VCaP (cell line): ENCODE measurements around the gene IPPK.

Experiments
- H3K27ac ChIP-seq: fragments of 450-650 bp; 2 replicates; pipeline ENCODE4 v1.5.1; 2017
- TF ChIP-seq, protein P1 (sequence below): fragments of 450-650 bp; conservative IDR thresholded peaks from 2 replicates; pipeline ENCODE4 v1.5.1; 2017; ENCODE audit warnings: mild to moderate bottlenecking, moderate library complexity

Gene IPPK

DNA sequence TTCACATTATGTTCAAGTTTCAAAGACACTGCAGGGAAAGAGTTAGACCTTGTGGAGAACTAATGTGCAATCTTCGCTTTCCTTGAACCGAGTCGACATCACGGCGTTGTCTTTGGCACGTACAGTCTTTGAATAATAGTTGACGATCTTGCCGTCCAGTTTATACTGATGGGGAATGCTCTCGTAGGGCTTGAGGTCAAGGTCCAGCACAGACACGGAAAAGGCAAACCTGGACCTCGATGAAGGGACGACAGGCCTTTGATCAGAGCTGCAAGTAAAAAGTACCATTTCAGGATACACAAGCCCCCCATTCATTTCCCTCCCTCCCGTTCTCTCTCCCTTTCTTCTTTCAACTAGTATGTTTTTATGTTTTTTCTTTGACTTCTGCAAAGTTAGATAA lies 54.1 kb downstream of the IPPK start:
- no peak overlapping the region for H3K27ac ChIP-seq
- TF ChIP-seq, protein P1, sequence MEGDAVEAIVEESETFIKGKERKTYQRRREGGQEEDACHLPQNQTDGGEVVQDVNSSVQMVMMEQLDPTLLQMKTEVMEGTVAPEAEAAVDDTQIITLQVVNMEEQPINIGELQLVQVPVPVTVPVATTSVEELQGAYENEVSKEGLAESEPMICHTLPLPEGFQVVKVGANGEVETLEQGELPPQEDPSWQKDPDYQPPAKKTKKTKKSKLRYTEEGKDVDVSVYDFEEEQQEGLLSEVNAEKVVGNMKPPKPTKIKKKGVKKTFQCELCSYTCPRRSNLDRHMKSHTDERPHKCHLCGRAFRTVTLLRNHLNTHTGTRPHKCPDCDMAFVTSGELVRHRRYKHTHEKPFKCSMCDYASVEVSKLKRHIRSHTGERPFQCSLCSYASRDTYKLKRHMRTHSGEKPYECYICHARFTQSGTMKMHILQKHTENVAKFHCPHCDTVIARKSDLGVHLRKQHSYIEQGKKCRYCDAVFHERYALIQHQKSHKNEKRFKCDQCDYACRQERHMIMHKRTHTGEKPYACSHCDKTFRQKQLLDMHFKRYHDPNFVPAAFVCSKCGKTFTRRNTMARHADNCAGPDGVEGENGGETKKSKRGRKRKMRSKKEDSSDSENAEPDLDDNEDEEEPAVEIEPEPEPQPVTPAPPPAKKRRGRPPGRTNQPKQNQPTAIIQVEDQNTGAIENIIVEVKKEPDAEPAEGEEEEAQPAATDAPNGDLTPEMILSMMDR = no peak

DNA sequence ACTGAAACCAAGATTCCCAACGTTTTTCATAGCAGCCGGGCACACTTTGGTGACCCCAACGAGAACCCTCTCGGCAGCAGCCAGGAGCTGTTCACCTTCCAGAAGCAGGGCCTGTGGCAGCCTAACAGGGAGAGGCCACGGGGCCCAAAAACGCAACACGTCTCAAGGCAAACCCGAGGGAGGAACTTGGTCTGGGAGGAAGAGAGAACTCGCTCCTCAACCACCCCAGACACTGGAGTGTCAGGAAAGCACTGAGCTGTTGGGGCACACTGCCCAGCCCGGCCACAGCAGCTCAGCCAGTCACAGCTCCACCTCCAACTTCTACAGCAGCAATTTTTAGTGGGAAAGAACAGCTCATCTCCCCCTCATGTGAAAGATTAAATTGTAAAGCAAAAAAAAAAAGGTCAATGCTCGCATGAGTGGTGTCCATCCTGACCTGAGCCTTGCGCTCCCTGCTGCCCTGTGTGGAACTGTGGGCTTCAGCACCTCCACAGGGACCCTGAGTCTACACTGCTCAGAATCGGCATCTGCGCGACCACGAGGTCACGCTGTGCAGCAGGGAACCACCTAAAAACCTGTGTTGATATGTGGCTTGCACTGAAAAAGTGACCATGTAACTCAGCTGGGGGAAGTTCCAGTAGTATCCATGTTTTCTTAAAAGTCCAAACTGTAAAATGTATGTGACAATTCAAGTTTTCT lies 55.0 kb downstream of the IPPK start:
- TF ChIP-seq, protein P1 = no peak
- H3K27ac ChIP-seq = no peak overlapping the region

DNA sequence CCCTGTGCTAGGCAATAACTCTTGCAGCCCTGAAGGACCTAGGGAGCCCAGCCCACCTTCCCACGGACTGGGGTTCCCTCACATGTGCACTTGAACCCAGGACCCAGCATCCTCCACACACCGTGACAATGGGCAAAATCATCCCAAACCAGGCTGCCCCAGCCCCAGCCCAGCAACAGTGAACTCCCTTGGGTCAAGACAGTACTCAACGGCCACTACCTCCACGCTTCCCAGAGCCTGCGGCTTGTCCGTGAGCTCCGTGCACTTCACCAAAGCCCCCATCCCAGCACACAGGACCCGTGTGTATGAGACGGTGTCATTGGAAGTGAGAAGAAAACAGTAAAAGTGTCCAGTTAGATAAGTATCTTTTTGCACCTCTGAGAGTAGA lies 55.8 kb downstream of the IPPK start:
- H3K27ac ChIP-seq = no peak overlapping the region
- TF ChIP-seq, protein P1 = no peak

DNA sequence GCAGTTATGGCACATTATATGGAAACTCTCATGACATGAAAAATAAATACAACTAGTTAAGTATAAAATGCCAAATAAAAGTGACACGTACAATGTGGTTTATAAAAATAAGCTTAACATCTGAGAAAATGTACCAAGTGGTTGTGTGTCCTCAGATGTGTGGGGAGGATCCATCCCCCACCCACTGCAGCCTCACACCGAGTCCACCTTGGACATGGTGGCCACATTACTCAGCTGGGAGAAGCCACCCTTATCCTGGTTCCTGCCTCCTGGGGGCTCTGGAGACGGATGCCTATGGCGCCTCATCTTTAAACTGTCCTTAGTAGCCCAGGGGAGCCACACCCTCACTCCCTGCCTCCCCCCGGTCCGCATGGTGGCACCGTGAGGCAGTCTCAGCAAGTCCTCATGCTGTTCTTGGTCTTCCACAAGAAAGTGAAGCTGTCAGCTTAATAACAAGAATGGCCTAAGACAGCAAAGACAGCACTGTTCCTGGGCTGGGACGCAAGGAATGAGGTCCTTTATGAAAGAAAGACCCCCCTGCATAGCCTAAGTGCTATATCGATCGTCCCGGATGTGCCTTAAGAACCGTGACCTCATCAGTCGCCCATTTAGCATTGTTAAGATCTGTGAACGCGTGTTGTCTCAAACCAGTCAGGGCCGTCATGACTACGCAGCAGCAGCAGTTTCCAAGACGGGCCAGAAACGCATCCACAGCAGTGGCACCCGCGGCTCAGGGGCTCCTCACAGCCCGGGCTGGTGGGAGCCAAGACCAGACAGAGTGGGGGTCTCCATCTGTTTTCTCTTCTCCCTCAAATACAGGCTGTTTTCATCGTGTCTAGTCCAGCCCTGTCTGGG lies 56.4 kb downstream of the IPPK start:
- TF ChIP-seq, protein P1 = no peak
- H3K27ac ChIP-seq = no peak overlapping the region

DNA sequence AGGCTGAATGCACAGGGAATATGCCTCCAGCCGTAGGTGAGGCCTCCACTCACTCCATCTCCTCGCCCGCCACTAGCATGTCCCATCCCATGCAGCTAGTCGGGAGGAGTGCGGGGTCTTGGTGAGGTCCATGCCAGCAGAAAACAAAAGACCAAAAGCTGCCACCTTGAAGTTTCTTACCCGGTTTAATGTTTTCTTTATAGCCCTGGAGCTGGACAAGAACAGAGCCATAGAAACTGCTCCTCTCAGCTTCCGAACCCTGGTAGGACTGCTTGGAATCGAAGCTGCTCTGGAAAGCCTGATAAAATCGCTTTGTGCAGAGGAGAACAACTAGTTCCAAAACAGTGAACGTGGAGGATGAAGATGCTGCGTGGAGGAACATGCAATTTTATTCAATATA lies 57.1 kb downstream of the IPPK start:
- no peak overlapping the region for H3K27ac ChIP-seq

DNA sequence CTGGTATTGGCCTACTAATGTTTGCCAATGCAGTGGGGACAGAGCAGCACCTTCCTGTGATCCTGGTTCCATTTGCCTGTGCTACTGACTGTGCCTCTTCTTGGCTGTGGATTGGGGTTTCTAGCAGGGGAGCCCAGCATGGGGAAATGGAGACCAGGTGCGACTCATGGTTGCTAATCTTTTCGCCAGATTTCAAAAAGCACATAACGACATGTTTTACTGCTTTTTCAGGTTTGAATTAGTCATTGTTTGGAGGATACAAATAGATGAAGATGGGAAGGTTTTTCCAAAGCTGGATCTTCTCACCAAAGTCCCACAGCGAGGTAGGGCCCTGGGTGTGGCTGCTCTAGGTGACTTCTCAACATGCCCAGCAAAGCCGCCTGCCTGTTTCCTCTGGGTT lies 57.6 kb downstream of the IPPK start:
- H3K27ac ChIP-seq = no peak overlapping the region

More for the DNA sequence above, 57.1 kb downstream of the IPPK start:
- TF ChIP-seq, protein P1 = no peak

More for the DNA sequence above, 57.6 kb downstream of the IPPK start:
- TF ChIP-seq, protein P1 = no peak
